HepG2 (cell line): Measurements from ENCODE around the gene BTAF1. TPM values are rescaled to one million over a fixed set of nuclear protein-coding genes. Genes with fewer than 3 reads are reported as not detected.
A peak's percentile ranks its signal among the peaks of the same experiment; 100 is the strongest.

Source experiments
- ELF4 ChIP-seq: sonication (generic); formaldehyde crosslinking; IDR thresholded peaks from 2 replicates; pipeline ENCODE4 v1.5.0; 2020; ENCODE audit warnings: missing genetic modification reagents, mild to moderate bottlenecking, moderate library complexity, borderline replicate concordance
- HNRNPLL ChIP-seq: fragments of 200-400 bp; formaldehyde crosslinking; IDR thresholded peaks from 2 replicates; pipeline ENCODE4 v1.6.1; 2017; ENCODE audit warnings: mild to moderate bottlenecking, low read depth, low read length; ENCODE audit not compliant: poor library complexity, severe bottlenecking
- SP4 ChIP-seq: sonication (generic); formaldehyde crosslinking; IDR thresholded peaks from 2 replicates; pipeline ENCODE4 v1.8.1; 2023; ENCODE audit warnings: mild to moderate bottlenecking, missing genetic modification reagents
- ZNF337 ChIP-seq: sonication (generic); formaldehyde crosslinking; IDR thresholded peaks from 2 replicates; pipeline ENCODE4 v1.5.1; 2020; ENCODE audit warnings: missing genetic modification reagents, low read depth, mild to moderate bottlenecking, borderline replicate concordance
- ZNF367 ChIP-seq: sonication (generic); formaldehyde crosslinking; IDR thresholded peaks from 2 replicates; pipeline ENCODE4 v1.4.0; 2020; ENCODE audit warnings: missing genetic modification reagents, borderline replicate concordance
- ZNF577 ChIP-seq: sonication (generic); formaldehyde crosslinking; IDR thresholded peaks from 2 replicates; pipeline ENCODE4 v1.4.0; 2020; ENCODE audit warnings: mild to moderate bottlenecking, low read depth, missing genetic modification reagents, borderline replicate concordance
- ZNF598 ChIP-seq: sonication (generic); formaldehyde crosslinking; IDR thresholded peaks from 2 replicates; pipeline ENCODE4 v1.5.1; 2020; ENCODE audit warnings: mild to moderate bottlenecking, missing genetic modification reagents, borderline replicate concordance
- polyA plus RNA-seq, 8 experiments: library from polyadenylated mRNA; depleted of rRNA in 3 of 8; stranded (reverse) in 7 of 8; unstranded in 1 of 8; fragments of >200 nt; fragmentation: Illumina TruSeq in 4 of 8; extraction: Trizol in 4 of 8; gene quantifications; 2 replicates each; pipeline versions ENCODE4 v1.2.1 to v1.2.3, GENCODE V29; 2011 to 2016; ENCODE audit warnings: low read depth in 4 of 8, missing spikeins in 1 of 8, mixed read lengths in 1 of 8; ENCODE audit not compliant: insufficient read depth in 1 of 8
- total RNA-seq, 5 experiments: library from RNA; depleted of rRNA; stranded (reverse); fragments of >200 nt; fragmentation: Illumina TruSeq; extraction: Trizol; gene quantifications; 2 replicates each; pipeline ENCODE4 v1.2.3, GENCODE V29; 2016; ENCODE audit warnings: low read depth in 1 of 5
- TF ChIP-seq, protein P1 (sequence below): sonication (generic); formaldehyde crosslinking; conservative IDR thresholded peaks from 2 replicates; pipeline ENCODE4 v1.4.0; 2020; ENCODE audit warnings: mild to moderate bottlenecking, missing genetic modification reagents, moderate library complexity
- TF ChIP-seq, protein P2 (sequence below): sonication (generic); formaldehyde crosslinking; IDR thresholded peaks from 2 replicates; pipeline ENCODE4 v1.5.1; 2020; ENCODE audit warnings: missing genetic modification reagents, mild to moderate bottlenecking, borderline replicate concordance
- TF ChIP-seq, protein P3 (sequence below): sonication (generic); formaldehyde crosslinking; IDR thresholded peaks from 2 replicates; pipeline ENCODE4 v1.9.0; 2022; ENCODE audit warnings: missing genetic modification reagents, mild to moderate bottlenecking, borderline replicate concordance
- TF ChIP-seq, protein P4 (sequence below): sonication (generic); formaldehyde crosslinking; IDR thresholded peaks from 2 replicates; pipeline ENCODE4 v1.4.0; 2020; ENCODE audit warnings: missing genetic modification reagents

Gene BTAF1
- total and polyA plus RNA-seq, 2 of the 13 experiments (the other 11 are each of a cell fraction or from before 2014, with no cell fraction given) = 38.6 to 54.1 TPM

DNA sequence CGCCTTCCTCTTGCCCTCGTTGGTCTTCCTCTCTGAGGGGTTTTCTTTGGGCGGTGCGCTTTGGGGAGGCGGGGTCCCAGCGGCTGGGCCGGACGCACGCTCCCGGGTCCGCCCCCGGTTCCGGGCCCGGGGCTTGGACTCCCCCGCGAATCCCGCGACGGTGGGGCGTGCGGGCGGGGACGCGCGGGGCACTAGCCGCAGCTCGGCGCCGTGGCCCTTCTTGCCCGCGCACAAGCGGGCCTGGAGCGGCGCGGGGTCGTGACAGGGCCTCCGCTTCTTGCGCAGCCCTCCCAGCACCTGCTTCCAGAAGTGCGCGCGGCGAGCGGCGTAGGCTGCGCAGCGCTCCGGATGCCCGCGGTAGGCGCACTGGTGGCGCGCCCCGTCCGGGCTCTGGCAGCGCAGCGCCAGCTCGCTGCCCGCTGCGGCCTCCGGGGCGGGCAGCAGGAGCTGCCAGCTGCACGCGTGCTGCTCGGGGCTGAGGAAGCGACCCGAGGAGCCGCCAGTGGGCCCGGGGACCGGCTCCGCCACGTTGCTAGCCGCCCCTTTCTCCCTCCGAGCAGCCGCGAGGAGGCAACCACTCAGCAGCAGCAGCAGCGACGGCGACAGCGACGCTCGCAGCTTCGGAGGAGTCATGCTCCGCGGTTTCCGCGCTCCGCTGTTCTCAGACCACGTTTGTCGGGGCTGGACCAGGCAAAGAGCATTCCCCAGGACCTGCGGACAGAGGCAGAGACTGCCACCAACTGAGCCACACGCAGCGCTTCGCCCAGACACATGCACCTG lies 15.0 kb upstream of the BTAF1 start (continued):
- TF ChIP-seq, protein P1, sequence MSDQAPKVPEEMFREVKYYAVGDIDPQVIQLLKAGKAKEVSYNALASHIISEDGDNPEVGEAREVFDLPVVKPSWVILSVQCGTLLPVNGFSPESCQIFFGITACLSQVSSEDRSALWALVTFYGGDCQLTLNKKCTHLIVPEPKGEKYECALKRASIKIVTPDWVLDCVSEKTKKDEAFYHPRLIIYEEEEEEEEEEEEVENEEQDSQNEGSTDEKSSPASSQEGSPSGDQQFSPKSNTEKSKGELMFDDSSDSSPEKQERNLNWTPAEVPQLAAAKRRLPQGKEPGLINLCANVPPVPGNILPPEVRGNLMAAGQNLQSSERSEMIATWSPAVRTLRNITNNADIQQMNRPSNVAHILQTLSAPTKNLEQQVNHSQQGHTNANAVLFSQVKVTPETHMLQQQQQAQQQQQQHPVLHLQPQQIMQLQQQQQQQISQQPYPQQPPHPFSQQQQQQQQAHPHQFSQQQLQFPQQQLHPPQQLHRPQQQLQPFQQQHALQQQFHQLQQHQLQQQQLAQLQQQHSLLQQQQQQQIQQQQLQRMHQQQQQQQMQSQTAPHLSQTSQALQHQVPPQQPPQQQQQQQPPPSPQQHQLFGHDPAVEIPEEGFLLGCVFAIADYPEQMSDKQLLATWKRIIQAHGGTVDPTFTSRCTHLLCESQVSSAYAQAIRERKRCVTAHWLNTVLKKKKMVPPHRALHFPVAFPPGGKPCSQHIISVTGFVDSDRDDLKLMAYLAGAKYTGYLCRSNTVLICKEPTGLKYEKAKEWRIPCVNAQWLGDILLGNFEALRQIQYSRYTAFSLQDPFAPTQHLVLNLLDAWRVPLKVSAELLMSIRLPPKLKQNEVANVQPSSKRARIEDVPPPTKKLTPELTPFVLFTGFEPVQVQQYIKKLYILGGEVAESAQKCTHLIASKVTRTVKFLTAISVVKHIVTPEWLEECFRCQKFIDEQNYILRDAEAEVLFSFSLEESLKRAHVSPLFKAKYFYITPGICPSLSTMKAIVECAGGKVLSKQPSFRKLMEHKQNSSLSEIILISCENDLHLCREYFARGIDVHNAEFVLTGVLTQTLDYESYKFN (CRISPR knock-in tag) = peak; percentile 31; the same call in 1 of the 2 replicates
- TF ChIP-seq HNRNPLL = peak; percentile 100
- TF ChIP-seq, protein P2, sequence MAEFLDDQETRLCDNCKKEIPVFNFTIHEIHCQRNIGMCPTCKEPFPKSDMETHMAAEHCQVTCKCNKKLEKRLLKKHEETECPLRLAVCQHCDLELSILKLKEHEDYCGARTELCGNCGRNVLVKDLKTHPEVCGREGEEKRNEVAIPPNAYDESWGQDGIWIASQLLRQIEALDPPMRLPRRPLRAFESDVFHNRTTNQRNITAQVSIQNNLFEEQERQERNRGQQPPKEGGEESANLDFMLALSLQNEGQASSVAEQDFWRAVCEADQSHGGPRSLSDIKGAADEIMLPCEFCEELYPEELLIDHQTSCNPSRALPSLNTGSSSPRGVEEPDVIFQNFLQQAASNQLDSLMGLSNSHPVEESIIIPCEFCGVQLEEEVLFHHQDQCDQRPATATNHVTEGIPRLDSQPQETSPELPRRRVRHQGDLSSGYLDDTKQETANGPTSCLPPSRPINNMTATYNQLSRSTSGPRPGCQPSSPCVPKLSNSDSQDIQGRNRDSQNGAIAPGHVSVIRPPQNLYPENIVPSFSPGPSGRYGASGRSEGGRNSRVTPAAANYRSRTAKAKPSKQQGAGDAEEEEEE (CRISPR knock-in tag) = no peak
- 0 out of 2 replicates have a peak, but pooled peaks have one; percentile 73 for TF ChIP-seq ELF4 (CRISPR knock-in tag)
- TF ChIP-seq ZNF577 (CRISPR knock-in tag) = no peak
- TF ChIP-seq, protein P3, sequence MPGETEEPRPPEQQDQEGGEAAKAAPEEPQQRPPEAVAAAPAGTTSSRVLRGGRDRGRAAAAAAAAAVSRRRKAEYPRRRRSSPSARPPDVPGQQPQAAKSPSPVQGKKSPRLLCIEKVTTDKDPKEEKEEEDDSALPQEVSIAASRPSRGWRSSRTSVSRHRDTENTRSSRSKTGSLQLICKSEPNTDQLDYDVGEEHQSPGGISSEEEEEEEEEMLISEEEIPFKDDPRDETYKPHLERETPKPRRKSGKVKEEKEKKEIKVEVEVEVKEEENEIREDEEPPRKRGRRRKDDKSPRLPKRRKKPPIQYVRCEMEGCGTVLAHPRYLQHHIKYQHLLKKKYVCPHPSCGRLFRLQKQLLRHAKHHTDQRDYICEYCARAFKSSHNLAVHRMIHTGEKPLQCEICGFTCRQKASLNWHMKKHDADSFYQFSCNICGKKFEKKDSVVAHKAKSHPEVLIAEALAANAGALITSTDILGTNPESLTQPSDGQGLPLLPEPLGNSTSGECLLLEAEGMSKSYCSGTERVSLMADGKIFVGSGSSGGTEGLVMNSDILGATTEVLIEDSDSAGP (CRISPR knock-in tag) = peak; percentile 62
- peak; percentile 85; the same call in 1 of the 2 replicates for TF ChIP-seq ZNF598 (CRISPR knock-in tag)
- TF ChIP-seq, protein P4, sequence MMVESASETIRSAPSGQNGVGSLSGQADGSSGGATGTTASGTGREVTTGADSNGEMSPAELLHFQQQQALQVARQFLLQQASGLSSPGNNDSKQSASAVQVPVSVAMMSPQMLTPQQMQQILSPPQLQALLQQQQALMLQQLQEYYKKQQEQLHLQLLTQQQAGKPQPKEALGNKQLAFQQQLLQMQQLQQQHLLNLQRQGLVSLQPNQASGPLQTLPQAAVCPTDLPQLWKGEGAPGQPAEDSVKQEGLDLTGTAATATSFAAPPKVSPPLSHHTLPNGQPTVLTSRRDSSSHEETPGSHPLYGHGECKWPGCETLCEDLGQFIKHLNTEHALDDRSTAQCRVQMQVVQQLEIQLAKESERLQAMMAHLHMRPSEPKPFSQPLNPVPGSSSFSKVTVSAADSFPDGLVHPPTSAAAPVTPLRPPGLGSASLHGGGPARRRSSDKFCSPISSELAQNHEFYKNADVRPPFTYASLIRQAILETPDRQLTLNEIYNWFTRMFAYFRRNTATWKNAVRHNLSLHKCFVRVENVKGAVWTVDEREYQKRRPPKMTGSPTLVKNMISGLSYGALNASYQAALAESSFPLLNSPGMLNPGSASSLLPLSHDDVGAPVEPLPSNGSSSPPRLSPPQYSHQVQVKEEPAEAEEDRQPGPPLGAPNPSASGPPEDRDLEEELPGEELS (CRISPR knock-in tag) = peak; percentile 53; the same call in 1 of the 2 replicates
- peak; percentile 100 for TF ChIP-seq ZNF337 (CRISPR knock-in tag)
- no peak for TF ChIP-seq ZNF367 (CRISPR knock-in tag)
- TF ChIP-seq SP4 (CRISPR knock-in tag) = peak; percentile 75; the same call in 1 of the 2 replicates
